ENCODE data around the gene THTPA.
"Not testable (repeated sequence)": the region's sequence is repeated elsewhere in the genome, so short reads cannot be mapped to it uniquely, and the experiment has no call there.

The THTPA gene

GRCh38 chr14:23568021-23568599 is 12.0 kb downstream of the THTPA start:
- no peak for DNase-seq

GRCh38 chr14:23568600-23569331 is 12.7 kb downstream of the THTPA start:
- no peak for DNase-seq

- DNase-seq: no peak
These were observed 13.5 kb downstream of the THTPA start for GRCh38 chr14:23569443-23570151.

GRCh38 chr14:23570806-23571483 is 14.9 kb downstream of the THTPA start:
- no peak for DNase-seq

- no peak for DNase-seq
These were observed 15.8 kb downstream of the THTPA start for GRCh38 chr14:23571701-23572523.

GRCh38 chr14:23572524-23572828 is 16.4 kb downstream of the THTPA start:
- no peak for DNase-seq

GRCh38 chr14:23572836-23573235 is 16.8 kb downstream of the THTPA start:
- DNase-seq: no peak

- DNase-seq: no peak
These were observed 17.4 kb downstream of the THTPA start for GRCh38 chr14:23573384-23574015.

- DNase-seq: no peak
These were observed 21.1 kb downstream of the THTPA start for GRCh38 chr14:23577004-23577681.

- DNase-seq: no peak
These were observed 21.8 kb downstream of the THTPA start for GRCh38 chr14:23577710-23578392.

- DNase-seq: no peak
These were observed 22.7 kb downstream of the THTPA start, which contains the start of gene JPH4 for GRCh38 chr14:23578560-23579310. Gene JPH4 (minus strand): TSS chr14:23578790. CDS start chr14:23577453, 1,337 bp downstream.

GRCh38 chr14:23579311-23579630 is 23.2 kb downstream of the THTPA start:
- no peak for DNase-seq

GRCh38 chr14:23579739-23580138 is 23.7 kb downstream of the THTPA start:
- DNase-seq: no peak

GRCh38 chr14:23580152-23580926 is 24.3 kb downstream of the THTPA start:
- DNase-seq: no peak

- no peak for DNase-seq
These were observed 24.8 kb downstream of the THTPA start for GRCh38 chr14:23580948-23581281.

- no peak for DNase-seq
These were observed 27.1 kb downstream of the THTPA start for GRCh38 chr14:23582906-23583760.

- not testable (repeated sequence) for DNase-seq
These were observed 27.9 kb downstream of the THTPA start for GRCh38 chr14:23583761-23584526.

Measured in activated naive CD4-positive, alpha-beta T cell (primary cell).